A549 (cell line): Measurements from ENCODE around the gene GPD2. TPM values are rescaled to one million over a fixed set of nuclear protein-coding genes. Genes with fewer than 3 reads are reported as not detected.
A peak's percentile ranks its signal among the peaks of the same experiment; 100 is the strongest.

ENCODE experiments used
- ATAC-seq, 2 experiments: fragments of 200-7000 bp in 1 of 2; fragments of >200 bp in 1 of 2; cut with Nextera tagmentation in 1 of 2; cut with Tn5 transposase in 1 of 2; 3 replicates each; pipeline versions ENCODE4 v1.8.0 to v1.9.1; 2018 to 2020; ENCODE audit warnings: mild to moderate bottlenecking in 1 of 2, moderate library complexity in 1 of 2
- CTCF ChIA-PET: fragments of 300-600 bp; sonication (Branson Sonifier 250); formaldehyde crosslinking; extraction: SDS; loops from one replicate; lab custom pipeline; 2021; ENCODE audit warnings: antibody characterized with exemption, inconsistent platforms; lab: Yijun Ruan, JAX
- POLR2A ChIA-PET: fragments of 350-600 bp; formaldehyde crosslinking; extraction: SDS; loops from one replicate; lab custom pipeline; 2021; ENCODE audit warnings: antibody characterized with exemption, inconsistent platforms; lab: Yijun Ruan, JAX
- DNase-seq, 2 experiments: peaks; one replicate each; pipeline versions ENCODE4 v3.0.0 to v3.0.0-alpha.2; 2011 to 2016; ENCODE audit warnings: low read depth in 1 of 2, low spot score in 1 of 2
- FAIRE-seq: peaks from 2 replicates; lab custom pipeline; 2011; peaks lifted over from hg19 to GRCh38; lab: Jason Lieb, UNC
- H3K27ac ChIP-seq, 2 experiments: fragments of >200 bp; sonication (Bioruptor Twin); formaldehyde crosslinking; 3 replicates each; pipeline ENCODE4 v1.5.1; 2016 to 2017
- H3K4me1 ChIP-seq: fragments of >200 bp; sonication (Bioruptor Twin); formaldehyde crosslinking; 3 replicates; pipeline ENCODE4 v1.6.1; 2016
- H3K4me2 ChIP-seq: fragments of >200 bp; sonication (Bioruptor Twin); formaldehyde crosslinking; 3 replicates; pipeline ENCODE4 v1.6.1; 2016
- H3K4me3 ChIP-seq: fragments of >200 bp; sonication (Bioruptor Twin); formaldehyde crosslinking; 3 replicates; pipeline ENCODE4 v1.5.1; 2016
- H3K9me3 ChIP-seq: fragments of >200 bp; sonication (Bioruptor Twin); formaldehyde crosslinking; 3 replicates; pipeline ENCODE4 v1.6.1; 2016
- CEBPB ChIP-seq, 2 experiments: fragments of >200 bp in 1 of 2; sonication (Bioruptor Twin) in 1 of 2; formaldehyde crosslinking in 1 of 2; IDR thresholded peaks; 2 replicates each; pipeline ENCODE4 v1.6.1; 2012 to 2016
- ESRRA ChIP-seq: fragments of 150-350 bp; IDR thresholded peaks from 2 replicates; pipeline ENCODE4 v1.6.1; 2014; ENCODE audit warnings: mild to moderate bottlenecking, low read length, borderline replicate concordance
- HEYL ChIP-seq: fragments of 250-450 bp; sonication (Bioruptor Pico); IDR thresholded peaks from 2 replicates; pipeline ENCODE4 v1.8.0; 2021; ENCODE audit warnings: mild to moderate bottlenecking, moderate library complexity
- HOXB5 ChIP-seq: fragments of 250-450 bp; sonication (Bioruptor Pico); IDR thresholded peaks from 2 replicates; pipeline ENCODE4 v1.5.0; 2020; ENCODE audit warnings: mild to moderate bottlenecking, moderate library complexity
- JUNB ChIP-seq: fragments of >200 bp; sonication (Bioruptor Twin); formaldehyde crosslinking; IDR thresholded peaks from 2 replicates; pipeline ENCODE4 v1.6.1; 2016
- PHF8 ChIP-seq: fragments of 200-600 bp; sonication (generic); IDR thresholded peaks from 2 replicates; pipeline ENCODE4 v1.6.1; 2016; ENCODE audit warnings: low read depth, mild to moderate bottlenecking, antibody characterized with exemption, moderate library complexity, borderline replicate concordance
- RNF2 ChIP-seq: fragments of 200-600 bp; sonication (generic); IDR thresholded peaks from 2 replicates; pipeline ENCODE4 v1.6.1; 2016; ENCODE audit warnings: low read depth, mild to moderate bottlenecking, antibody characterized with exemption, moderate library complexity, borderline replicate concordance
- ZC3H11A ChIP-seq: fragments of 450-650 bp; IDR thresholded peaks from 2 replicates; pipeline ENCODE4 v1.6.1; 2014; ENCODE audit warnings: antibody characterized with exemption, mild to moderate bottlenecking
- WGBS: methylation state at CpG from one replicate; pipeline ENCODE4 v1.1.6; 2017; ENCODE audit errors: missing lambda C conversion rate; 5-methylcytosine and 5-hydroxymethylcytosine counted together
- polyA plus RNA-seq, 4 experiments: library from polyadenylated mRNA; depleted of rRNA in 3 of 4; stranded (reverse); fragments of >200 nt; fragmentation: RNase III in 1 of 4; extraction: RNeasy Plus Mini Kit Qiagen cat#74134 plus additional on column Dnase treatment in 1 of 4; gene quantifications; 2 replicates in 3 of 4; 3 replicates in 1 of 4; pipeline ENCODE4 v1.2.3, GENCODE V29; 2011 to 2017
- TF ChIP-seq, protein P1 (sequence below): fragments of 150-350 bp; IDR thresholded peaks from 2 replicates; pipeline ENCODE4 v1.6.1; 2014; ENCODE audit warnings: low read depth, mild to moderate bottlenecking, low read length
- TF ChIP-seq, protein P2 (sequence below): fragments of 250-450 bp; sonication (Bioruptor Pico); IDR thresholded peaks from 2 replicates; pipeline ENCODE4 v1.5.0; 2020; ENCODE audit warnings: low read depth, mild to moderate bottlenecking, moderate library complexity
- TF ChIP-seq, protein P3 (sequence below): IDR thresholded peaks from 2 replicates; pipeline ENCODE4 v1.6.1; 2012
- TF ChIP-seq, protein P4 (sequence below): fragments of 450-650 bp; IDR thresholded peaks from 2 replicates; pipeline ENCODE4 v1.6.1; 2014; ENCODE audit warnings: antibody characterized with exemption
- TF ChIP-seq, protein P5 (sequence below): fragments of 250-450 bp; sonication (Bioruptor Pico); IDR thresholded peaks from 2 replicates; pipeline ENCODE4 v1.5.0; 2021; ENCODE audit warnings: mild to moderate bottlenecking, moderate library complexity, borderline replicate concordance
- TF ChIP-seq, protein P6 (sequence below): IDR thresholded peaks from 2 replicates; pipeline ENCODE4 v1.6.1; 2012; ENCODE audit warnings: low read depth, borderline replicate concordance

The GPD2 gene
- polyA plus RNA-seq, 2 of the 4 experiments (the other 2 are of a cell fraction) = 26.6 to 39.6 TPM

DNA sequence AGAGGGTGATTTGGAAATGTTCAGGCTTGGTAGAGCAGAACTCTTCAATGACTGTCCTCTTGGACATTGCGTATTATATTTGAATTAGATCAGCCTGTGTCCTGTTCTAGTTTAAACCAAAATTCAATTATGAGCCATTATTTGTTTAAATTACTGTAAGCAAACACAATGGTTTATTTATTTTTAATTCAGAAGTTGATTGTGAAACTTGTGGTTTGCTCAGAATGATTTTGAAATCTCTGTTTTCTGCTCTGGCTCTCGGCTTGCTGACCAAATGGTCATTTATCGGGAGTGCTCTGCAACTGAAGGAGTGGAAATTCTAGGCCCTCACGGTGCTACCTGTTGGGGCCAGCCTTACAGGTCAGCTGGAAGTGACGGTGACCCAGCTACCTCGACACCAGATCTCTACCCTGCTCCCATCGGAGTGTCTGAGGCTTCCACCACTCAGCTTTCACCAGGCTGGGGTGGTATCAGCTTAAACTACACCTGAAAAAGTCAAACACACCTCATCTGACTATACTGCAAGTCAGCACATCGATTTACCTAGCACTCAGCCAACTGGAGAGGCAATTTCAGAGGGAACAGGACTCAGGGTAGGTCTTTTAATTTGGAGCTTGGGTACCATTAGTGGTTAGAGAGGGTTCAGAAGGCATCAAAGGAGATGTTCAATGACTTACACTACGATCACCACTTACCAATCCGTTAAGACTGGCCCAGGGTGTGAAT, 36.8 kb upstream of the GPD2 start (continued):
- TF ChIP-seq, protein P1, sequence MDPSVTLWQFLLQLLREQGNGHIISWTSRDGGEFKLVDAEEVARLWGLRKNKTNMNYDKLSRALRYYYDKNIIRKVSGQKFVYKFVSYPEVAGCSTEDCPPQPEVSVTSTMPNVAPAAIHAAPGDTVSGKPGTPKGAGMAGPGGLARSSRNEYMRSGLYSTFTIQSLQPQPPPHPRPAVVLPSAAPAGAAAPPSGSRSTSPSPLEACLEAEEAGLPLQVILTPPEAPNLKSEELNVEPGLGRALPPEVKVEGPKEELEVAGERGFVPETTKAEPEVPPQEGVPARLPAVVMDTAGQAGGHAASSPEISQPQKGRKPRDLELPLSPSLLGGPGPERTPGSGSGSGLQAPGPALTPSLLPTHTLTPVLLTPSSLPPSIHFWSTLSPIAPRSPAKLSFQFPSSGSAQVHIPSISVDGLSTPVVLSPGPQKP = no peak
- no peak for TF ChIP-seq ZC3H11A
- TF ChIP-seq JUNB = no peak
- no peak for TF ChIP-seq ESRRA
- TF ChIP-seq RNF2 = no peak

DNA sequence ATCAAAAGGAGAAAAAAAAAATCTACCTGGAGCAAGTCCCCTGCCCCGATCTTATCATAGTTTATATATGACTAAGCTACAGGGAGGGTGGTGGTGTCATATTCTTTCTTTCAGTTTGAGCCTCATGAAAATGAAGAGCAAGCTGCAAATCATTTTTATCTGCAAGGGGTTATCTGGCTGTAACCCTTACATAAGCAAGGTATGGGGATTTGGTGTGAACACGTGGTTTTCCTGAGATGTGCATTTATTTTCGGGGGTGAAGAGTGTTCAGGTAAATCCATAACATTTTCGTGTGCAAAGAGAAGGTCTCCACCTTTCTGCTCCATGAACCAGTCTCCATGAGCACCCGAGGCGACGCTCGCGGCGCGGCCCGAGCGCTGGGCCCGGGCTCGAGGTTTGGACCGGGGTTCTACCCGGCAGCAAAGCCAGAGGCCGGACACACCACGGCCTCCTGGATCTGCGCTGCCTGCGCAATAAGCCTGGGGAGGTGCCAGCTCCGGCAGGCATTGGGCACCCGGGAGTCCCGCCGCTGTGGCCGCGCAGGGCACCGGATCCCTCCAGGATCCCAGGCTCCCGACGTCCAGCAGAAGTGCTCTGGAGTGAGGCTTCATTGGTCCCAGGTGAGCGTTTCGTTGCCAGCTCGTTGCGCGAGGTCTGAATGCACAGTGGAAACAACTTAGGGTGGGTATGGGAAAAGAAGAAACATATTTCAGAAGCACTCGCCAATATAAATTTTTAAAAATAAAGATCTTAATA, 36.1 kb upstream of the GPD2 start:
- H3K9me3 ChIP-seq = no peaks in the 10 kb centered on the region
- DNase-seq = peak; percentile 81 to 92
- TF ChIP-seq, protein P2, sequence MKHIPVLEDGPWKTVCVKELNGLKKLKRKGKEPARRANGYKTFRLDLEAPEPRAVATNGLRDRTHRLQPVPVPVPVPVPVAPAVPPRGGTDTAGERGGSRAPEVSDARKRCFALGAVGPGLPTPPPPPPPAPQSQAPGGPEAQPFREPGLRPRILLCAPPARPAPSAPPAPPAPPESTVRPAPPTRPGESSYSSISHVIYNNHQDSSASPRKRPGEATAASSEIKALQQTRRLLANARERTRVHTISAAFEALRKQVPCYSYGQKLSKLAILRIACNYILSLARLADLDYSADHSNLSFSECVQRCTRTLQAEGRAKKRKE (CRISPR knock-in tag) = 0 out of 2 replicates have a peak, but pooled peaks have one; percentile 53
- TF ChIP-seq CEBPB (IDR thresholded peaks at IDR 0.05) = peak; percentile 11 to 55; a peak in 2 of 4 replicates
- TF ChIP-seq, protein P3, sequence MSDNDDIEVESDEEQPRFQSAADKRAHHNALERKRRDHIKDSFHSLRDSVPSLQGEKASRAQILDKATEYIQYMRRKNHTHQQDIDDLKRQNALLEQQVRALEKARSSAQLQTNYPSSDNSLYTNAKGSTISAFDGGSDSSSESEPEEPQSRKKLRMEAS = peak; percentile 89
- no peak for TF ChIP-seq HEYL (CRISPR knock-in tag)
- TF ChIP-seq HOXB5 (CRISPR knock-in tag) = 0 out of 2 replicates have a peak, but pooled peaks have one; percentile 27
- TF ChIP-seq, protein P4, sequence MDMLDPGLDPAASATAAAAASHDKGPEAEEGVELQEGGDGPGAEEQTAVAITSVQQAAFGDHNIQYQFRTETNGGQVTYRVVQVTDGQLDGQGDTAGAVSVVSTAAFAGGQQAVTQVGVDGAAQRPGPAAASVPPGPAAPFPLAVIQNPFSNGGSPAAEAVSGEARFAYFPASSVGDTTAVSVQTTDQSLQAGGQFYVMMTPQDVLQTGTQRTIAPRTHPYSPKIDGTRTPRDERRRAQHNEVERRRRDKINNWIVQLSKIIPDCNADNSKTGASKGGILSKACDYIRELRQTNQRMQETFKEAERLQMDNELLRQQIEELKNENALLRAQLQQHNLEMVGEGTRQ = no peak
- TF ChIP-seq, protein P5, sequence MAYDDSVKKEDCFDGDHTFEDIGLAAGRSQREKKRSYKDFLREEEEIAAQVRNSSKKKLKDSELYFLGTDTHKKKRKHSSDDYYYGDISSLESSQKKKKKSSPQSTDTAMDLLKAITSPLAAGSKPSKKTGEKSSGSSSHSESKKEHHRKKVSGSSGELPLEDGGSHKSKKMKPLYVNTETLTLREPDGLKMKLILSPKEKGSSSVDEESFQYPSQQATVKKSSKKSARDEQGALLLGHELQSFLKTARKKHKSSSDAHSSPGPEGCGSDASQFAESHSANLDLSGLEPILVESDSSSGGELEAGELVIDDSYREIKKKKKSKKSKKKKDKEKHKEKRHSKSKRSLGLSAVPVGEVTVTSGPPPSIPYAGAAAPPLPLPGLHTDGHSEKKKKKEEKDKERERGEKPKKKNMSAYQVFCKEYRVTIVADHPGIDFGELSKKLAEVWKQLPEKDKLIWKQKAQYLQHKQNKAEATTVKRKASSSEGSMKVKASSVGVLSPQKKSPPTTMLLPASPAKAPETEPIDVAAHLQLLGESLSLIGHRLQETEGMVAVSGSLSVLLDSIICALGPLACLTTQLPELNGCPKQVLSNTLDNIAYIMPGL (CRISPR knock-in tag) = peak; percentile 71; the same call in 1 of the 2 replicates
- peak; percentile 60 for TF ChIP-seq PHF8
- TF ChIP-seq, protein P6, sequence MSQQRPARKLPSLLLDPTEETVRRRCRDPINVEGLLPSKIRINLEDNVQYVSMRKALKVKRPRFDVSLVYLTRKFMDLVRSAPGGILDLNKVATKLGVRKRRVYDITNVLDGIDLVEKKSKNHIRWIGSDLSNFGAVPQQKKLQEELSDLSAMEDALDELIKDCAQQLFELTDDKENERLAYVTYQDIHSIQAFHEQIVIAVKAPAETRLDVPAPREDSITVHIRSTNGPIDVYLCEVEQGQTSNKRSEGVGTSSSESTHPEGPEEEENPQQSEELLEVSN = peak; percentile 51; the same call in 1 of the 2 replicates
- POLR2A ChIA-PET = interaction anchor here (0.8 to 2.3 kb wide), 5 partner anchors 35 to 187 kb away, joined by 3 to 26 read pairs (median 13); no protein-coding TSS in a partner anchor
- ATAC-seq = peak; percentile 96
- 1% methylated on average over 27 of the region's 36 CpGs for WGBS
- no peak for FAIRE-seq
- H3K4me2 ChIP-seq = peak overlapping the region; percentile 80
- peaks cover 24% of the 10 kb centered on the region for H3K4me1 ChIP-seq
- CTCF ChIA-PET = interaction anchor here (1.2 to 1.8 kb wide), 3 partner anchors 65 to 656 kb away, joined by 3 to 10 read pairs (median 4); no protein-coding TSS in a partner anchor
- H3K27ac ChIP-seq = peak overlapping the region; percentile 75 to 89
- peak overlapping the region; percentile 47 for H3K4me3 ChIP-seq
